Cardiac septum (tissue), 1 donor: Measurements from ENCODE around the gene CCL5. TPM values are rescaled to one million over a fixed set of nuclear protein-coding genes. Genes with fewer than 3 reads are reported as not detected.

Source experiments
- DNase-seq: peaks from one replicate; pipeline ENCODE4 v3.0.0-alpha.2; 2020; ENCODE audit warnings: low spot score
- intact Hi-C: fragments of 100-400 bp; cut with DNase I; formaldehyde crosslinking; loops from one replicate; pipeline ENCODE4 v1.14.0; 2022
- long read RNA-seq: library from polyadenylated mRNA; unstranded; transcript quantifications from one replicate; pipeline ENCODE4 v2.0.0, GENCODE V29; 2021
- total RNA-seq: library from RNA; stranded (reverse); fragmentation: NEBNext Ultra II Directional; extraction: Animal tissue kit (Norgen Biotek cat#: 25700); gene quantifications from one replicate; pipeline ENCODE4 v1.2.1, GENCODE V29; 2021
- donor health status: DM: no; HTN: no; CAD: no.

The CCL5 gene
- 2.6 TPM for total RNA-seq
- long read RNA-seq, partial matches to known transcripts: 0 of 1 reads
- long read RNA-seq, other reads (novel, unspliced or antisense): 0 of 1 reads

DNA sequence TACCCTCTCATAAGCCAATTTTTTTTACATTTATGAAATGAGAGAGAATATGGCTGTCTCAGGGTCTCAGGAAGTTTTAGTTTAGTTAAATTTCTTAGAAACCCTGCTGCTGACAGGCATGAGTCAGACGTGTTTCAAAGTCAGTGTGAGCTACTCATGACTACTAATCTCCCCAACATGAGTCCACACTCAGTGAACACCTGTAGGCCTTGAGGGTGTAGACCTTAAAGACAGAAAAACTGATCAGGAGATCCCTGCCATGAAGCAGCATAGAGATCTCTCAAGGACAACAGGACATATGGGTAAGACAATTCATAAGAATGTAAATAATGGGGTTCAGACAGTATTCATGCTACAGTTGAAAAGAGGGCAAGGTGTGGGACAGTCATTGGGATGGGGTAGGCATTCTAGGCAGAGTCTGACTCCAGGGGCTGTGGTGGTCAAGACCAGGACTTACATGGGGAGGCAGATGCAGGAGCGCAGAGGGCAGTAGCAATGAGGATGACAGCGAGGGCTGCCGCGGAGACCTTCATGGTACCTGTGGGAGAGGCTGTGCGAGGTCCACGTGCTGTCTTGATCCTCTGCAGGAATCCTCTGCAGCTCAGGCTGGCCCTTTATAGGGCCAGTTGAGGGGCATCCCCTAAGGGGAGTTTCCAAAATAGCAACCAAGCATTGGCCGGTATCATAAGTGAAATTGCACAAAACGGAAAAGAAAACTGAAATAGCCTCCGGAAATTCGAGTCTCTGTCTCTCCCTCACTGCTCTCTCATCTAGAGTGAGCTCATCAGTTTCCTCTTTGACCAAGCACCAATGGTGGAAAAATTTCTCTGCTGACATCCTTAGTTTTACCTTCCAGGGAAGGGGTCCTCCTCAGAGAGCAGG, at the start of gene CCL5:
Gene CCL5, minus strand, starts transcription at position 588 of the 882 bp plus-strand sequence.
- intact Hi-C loops: loop anchor here (10.0 kb wide), 1 partner anchor 65 kb away; the partner anchor contains the start of gene LYZL6
- no peak for DNase-seq

- intact Hi-C loops: no loop called here
- no peak for DNase-seq
Measured at GRCh38 chr17:35927714-35928113, 47.6 kb upstream of the CCL5 start.

- intact Hi-C loops: no loop called here
- no peak for DNase-seq
Measured at GRCh38 chr17:35923609-35924114, 43.5 kb upstream of the CCL5 start.

- DNase-seq: no peak
- intact Hi-C loops: no loop called here
Measured at GRCh38 chr17:35920229-35920628, 40.1 kb upstream of the CCL5 start.

- intact Hi-C loops: no loop called here
- DNase-seq: no peak
Measured at GRCh38 chr17:35918665-35919064, 38.5 kb upstream of the CCL5 start.

DNA sequence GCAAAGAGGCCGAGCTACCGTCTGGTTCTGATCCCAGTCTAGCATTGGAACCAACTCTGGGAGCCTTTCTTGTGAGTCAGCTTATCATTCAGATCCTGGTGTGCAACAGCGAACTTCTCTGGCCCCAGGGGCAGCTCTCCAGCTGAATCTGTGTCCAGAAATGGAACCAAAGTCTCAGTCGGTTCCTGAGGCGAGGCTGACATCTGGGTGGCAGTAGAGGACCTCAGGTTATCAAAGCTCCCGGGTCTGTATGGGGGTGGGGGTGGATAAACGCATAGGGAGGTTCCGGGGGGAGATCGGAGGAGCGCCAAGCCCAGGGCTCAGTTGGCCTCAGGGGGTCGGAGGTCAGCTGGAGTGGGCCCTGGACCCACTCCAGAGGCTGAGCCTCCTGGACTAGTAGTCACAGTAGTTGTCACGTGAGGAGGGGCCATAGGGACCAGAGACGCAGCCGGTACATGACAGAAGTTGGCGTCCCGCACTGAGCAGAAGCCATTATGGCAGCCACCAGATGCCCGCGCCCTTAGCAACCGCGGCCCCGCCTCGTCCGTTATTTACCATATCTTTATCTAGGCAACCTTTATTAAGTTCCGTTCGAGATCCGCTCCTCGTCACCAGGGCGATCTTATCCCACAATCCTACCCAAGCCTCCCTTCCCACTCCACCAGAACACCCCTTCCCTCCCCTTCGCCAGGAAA, 37.5 kb upstream of the CCL5 start:
- intact Hi-C loops: no loop called here

DNA sequence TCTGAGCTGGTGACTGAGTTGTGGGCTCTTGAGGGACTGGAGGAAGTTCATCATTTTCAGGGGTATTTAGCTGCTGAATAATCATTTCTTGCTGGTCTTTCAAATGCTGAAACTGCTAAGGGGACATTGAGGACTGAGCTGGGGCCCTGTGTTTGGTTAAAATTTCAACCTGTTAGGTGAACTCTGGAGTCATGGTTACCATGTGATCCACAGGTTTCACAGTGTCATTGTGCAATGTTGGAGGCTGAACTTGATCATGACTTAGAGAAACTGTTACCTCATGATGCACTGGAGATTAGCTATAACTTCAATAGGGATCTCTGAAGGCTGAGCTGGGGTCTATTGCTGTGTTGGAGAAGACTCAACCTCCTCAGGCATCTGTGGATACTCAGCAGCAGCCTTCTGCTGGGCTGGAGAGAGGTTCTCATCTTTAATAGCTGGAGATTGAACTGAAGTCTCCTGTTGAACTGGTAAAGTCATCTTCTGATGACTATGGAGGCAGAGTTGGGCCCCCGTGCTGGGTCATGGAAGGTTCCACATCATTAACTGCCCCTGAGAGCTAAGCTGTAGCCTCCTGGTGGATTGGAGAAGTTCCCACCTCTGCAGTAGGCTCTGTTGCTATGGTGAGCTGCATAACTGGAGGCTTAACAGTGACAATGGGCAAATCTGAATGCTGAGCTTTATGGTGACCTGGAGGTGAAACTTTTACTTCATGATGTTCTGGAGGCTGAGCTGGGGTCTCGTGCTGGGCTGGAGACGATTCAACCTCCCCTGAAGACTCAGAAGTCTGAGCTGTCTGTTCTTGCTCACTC, 35.2 kb upstream of the CCL5 start:
- intact Hi-C loops: no loop called here
- DNase-seq: no peak

More for the DNA sequence above, 37.5 kb upstream of the CCL5 start:
- DNase-seq: no peak

DNA sequence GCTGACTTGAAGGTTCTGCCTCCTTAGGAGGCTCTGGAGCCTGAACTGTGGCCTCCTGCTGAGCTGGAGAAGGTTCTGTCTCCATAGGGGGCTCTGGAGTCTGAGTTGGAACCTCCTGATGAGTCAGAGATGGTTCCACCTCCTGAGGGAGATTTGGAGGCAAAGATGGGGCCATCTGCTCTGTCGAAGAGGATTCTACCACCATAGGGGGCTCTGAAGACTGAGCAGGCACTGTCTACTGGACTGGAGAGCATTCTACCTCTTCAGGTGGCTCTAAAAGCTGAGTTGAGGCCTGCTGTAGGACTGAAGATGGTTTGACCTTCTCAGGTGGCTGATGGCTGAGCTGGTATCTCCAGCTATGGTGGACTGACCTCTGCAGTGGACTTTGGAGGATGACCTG, 34.2 kb upstream of the CCL5 start:
- no peak for DNase-seq
- intact Hi-C loops: no loop called here

GRCh38 chr17:35913609-35914008, 33.4 kb upstream of the CCL5 start:
- intact Hi-C loops: no loop called here
- DNase-seq: no peak

- no peak for DNase-seq
- intact Hi-C loops: no loop called here
Measured at GRCh38 chr17:35912942-35913341, 32.8 kb upstream of the CCL5 start.

- intact Hi-C loops: no loop called here
- no peak for DNase-seq
Measured at GRCh38 chr17:35912339-35912912, 32.3 kb upstream of the CCL5 start.

DNA sequence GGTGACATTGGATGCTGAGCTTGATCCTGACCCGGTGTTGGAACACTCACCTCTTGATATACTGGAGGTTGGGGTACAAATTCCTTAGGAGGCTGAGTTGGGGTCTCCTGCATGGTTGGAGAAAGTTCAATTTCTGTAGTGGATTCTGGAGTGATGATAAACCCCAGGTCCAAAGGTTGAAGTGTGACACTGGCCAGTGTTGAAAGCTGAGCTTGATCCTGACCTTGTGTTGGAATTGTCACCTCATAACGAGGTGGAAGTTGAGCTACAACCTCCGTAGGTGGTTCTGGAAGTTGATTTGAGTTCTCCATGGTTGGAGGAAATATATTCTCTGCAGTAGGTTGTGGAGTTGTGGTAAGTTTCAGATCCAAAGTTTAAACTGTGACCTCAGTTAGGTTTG, 29.2 kb upstream of the CCL5 start:
- DNase-seq: no peak
- intact Hi-C loops: no loop called here

DNA sequence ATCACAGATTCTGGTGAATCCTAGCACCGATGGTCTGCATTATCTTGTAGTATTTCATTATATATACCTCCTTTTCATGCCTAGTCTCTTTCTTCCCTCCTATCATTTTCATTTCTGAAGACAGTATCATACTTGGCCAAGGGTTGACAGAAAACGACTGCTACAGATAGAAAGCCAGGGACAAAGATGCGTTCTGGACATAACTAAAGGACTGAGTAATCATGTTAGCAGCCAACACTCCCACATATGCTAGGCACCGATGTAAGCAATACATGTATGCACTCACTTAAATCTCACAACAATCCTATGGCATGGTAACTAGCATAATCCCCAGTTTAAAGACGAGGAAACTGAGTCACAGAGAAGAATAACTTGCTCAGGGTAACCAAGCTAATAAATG, 27.5 kb upstream of the CCL5 start:
- intact Hi-C loops: no loop called here
- no peak for DNase-seq

DNA sequence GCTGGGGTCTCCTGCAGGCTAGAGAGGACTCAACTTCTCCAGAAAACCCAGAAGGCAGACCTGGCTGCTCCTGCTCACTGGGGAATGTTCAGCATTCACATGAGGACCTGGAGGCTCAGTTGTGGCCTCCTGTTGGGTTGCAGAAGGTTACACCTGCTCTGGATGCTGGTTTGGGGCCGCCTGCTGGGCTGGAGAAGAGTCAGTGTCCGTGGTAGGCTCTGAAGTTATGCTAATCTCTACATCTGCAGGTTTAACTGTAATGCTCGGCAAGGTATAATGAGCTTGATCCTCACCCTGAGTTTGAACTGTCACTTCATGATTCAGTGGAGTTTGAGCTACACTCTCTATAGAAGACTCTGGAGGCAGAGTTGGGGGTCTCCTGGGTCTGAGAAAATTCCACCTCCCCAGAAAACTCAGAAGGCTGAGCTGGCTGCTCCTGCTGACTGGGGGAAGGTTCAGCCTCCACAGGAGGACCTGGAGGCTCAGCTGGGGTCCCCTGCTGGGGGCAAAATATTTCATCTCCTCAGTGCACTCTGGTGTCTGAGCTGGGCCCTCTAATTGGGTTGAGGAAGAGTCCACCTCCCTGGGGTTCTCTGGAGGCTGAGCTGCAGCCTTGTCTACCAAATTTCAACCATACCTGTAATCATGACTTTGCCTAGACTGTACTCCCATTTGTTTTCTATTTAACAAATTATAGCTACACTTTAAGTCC, 26.9 kb upstream of the CCL5 start:
- DNase-seq: no peak
- intact Hi-C loops: no loop called here

DNA sequence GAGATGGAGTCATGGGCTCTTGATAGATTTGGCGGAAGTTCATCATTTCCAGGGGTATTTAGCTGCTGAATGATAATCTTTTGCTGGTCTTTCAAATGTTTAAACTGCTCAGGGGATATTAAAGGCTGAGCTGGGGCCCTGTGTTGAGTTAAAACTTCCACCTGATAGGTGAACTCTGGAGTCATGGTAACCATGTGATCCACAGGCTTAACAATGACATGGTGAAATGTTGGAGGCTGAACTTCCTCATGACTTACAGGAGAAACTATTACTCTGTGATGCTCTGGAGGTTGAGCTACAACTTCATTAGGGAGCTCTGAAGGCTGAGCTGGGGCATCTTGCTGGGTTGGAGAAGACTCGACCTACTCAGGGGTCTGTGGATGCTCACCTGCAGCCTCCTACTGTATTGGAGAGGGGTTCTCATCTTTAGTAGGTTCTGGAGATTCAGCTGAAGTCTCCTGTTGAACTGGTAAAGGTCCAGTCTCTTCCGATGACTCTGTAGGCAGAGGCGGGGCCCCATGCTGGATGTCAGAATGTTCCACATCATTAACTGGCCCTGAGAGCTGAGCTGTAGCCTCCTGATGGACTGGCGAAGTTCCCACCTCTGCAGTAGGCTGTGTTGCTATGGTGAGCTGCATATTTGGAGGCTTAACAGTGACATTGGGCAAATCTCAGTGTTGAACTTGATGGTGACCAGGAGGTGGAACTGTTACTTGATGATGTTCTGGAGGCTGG, 26.2 kb upstream of the CCL5 start:
- intact Hi-C loops: no loop called here
- DNase-seq: no peak

- intact Hi-C loops: no loop called here
- no peak for DNase-seq
Measured at GRCh38 chr17:35903451-35903850, 23.3 kb upstream of the CCL5 start.

GRCh38 chr17:35901631-35902175, 21.5 kb upstream of the CCL5 start:
- no peak for DNase-seq
- intact Hi-C loops: no loop called here
